ENCODE results near the gene FNDC3B. TPM values are rescaled to one million over a fixed set of nuclear protein-coding genes. Genes with fewer than 3 reads are reported as not detected.
"Not testable (repeated sequence)": the region's sequence is repeated elsewhere in the genome, so short reads cannot be mapped to it uniquely, and the experiment has no call there.

The FNDC3B gene
- total and polyA plus RNA-seq, 2 donors (not counting 1 experiment from before 2014, with no cell fraction given) = 1.2 to 9.2 TPM

- no peaks in the 10 kb centered on the region for H3K9me3 ChIP-seq (ENCODE audit: control extremely low read depth in 1 of 3, control insufficient read depth in 2 of 3, insufficient read depth in 1 of 3, low read length in 2 of 3)
- H3K4me1 ChIP-seq (ENCODE audit: control insufficient read depth in 2 of 2, insufficient read depth in 2 of 2, low read length in 2 of 2) = no peaks in the 10 kb centered on the region
- no peak overlapping the region for H3K4me3 ChIP-seq (ENCODE audit: control extremely low read depth in 1 of 5, extremely low read depth in 1 of 5, insufficient read depth in 1 of 5, low read depth in 2 of 5, low read length in 4 of 5)
- H3K9ac ChIP-seq (ENCODE audit: low read length) = no peak overlapping the region
- H2AFZ ChIP-seq (ENCODE audit: insufficient read depth, low read depth, low read length, poor library complexity, severe bottlenecking) = no peak overlapping the region
- no peak for TF ChIP-seq EZH2 (IDR thresholded peaks at IDR 0.05; ENCODE audit: borderline replicate concordance, insufficient read depth, low read depth, low read length, poor library complexity, severe bottlenecking)
- TF ChIP-seq CTCF (IDR thresholded peaks at IDR 0.05) = no peak
- no peaks in the 10 kb centered on the region for H3K79me2 ChIP-seq (ENCODE audit: control insufficient read depth, insufficient read depth, low read length)
- no peak overlapping the region for H3K27ac ChIP-seq (ENCODE audit: low read length in 2 of 2)
- no peaks in the 10 kb centered on the region for H3K27me3 Mint-ChIP-seq
- no peak for DNase-seq
- CTCF ChIA-PET = no interaction called here
- ATAC-seq (ENCODE audit: low read depth) = no peak
- peaks cover 4% of the 10 kb centered on the region for H3K9me3 Mint-ChIP-seq (ENCODE audit: insufficient read depth)
- H3K27me3 ChIP-seq (replicated peaks in 1 of 4; ENCODE audit: control extremely low read depth in 1 of 4, control insufficient read depth in 3 of 4, insufficient read depth in 4 of 4, low read length in 3 of 4) = no peaks in the 10 kb centered on the region
- H4K20me1 ChIP-seq (ENCODE audit: control insufficient read depth, insufficient read depth, low read length, poor library complexity, severe bottlenecking) = no peaks in the 10 kb centered on the region
- no peak overlapping the region for H3K27ac Mint-ChIP-seq
- no peak overlapping the region for H3K4me3 Mint-ChIP-seq
- POLR2A ChIA-PET = no interaction called here
- no peak overlapping the region for H3K4me2 ChIP-seq (replicated peaks; ENCODE audit: low read depth, low read length, poor library complexity, severe bottlenecking)
- no peaks in the 10 kb centered on the region for H3K36me3 ChIP-seq (replicated peaks in 1 of 2; ENCODE audit: control extremely low read depth in 1 of 2, control insufficient read depth in 1 of 2, extremely low read depth in 1 of 2, insufficient read depth in 2 of 2, low read length in 1 of 2)
- no CpG with 5 or more reads among the region's 3 CpGs for WGBS (ENCODE audit: insufficient coverage)
- H3K4me1 Mint-ChIP-seq = no peaks in the 10 kb centered on the region
- intact Hi-C loops (cut with micrococcal nuclease) = no loop called here
Observed at GRCh38 chr3:172365028-172365567, 325.7 kb downstream of the FNDC3B start.

DNA sequence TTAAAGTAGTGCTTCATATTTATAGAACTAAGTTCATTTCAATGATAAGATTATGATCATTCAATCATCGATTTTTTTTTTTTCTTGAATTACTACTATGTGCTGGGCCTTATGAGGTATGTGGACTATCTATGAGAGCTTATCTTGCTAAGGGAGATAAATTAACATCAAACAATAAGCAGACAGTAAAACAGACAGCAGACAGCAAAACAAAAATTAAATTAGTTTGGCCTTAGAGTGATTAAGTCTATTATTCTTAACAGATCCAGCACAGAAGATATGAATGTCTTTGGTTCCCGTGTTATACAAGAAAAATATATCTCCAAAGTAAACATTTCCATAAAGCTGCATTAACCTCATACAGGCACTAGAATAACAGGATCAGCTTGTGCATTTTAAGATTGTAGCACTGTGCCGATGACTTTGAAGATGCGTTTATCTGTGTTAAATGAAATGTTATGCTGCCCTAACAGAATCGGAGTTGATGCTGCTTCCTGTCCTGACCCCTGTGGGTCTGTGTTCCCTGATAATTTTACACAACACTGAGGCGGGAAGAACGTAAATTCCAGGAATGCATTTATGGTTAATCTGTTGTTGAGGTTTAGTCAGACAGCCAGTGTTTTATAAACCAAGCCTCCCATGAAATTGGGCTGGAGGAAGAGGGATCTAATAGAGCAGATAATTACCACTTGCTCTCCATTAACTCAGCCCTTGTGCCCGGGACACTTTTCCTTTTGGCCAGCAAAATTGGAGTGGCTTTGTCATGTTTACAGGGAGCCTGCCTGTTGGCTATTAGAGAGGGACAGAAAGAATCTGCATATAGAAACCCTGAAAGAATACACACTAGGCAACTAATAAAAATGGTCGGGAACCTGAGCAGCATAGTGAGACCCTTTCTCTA lies 328.1 kb downstream of the FNDC3B start:
- H4K20me1 ChIP-seq (ENCODE audit: control insufficient read depth, insufficient read depth, low read length, poor library complexity, severe bottlenecking) = no peaks in the 10 kb centered on the region
- 100% methylated on average over 3 of the region's 9 CpGs for WGBS (ENCODE audit: insufficient coverage)
- no peak overlapping the region for H3K27ac ChIP-seq (ENCODE audit: low read length in 2 of 2)
- DNase-seq (no peak), ATAC-seq (ENCODE audit: low read depth) (no peak)
- intact Hi-C loops (cut with micrococcal nuclease) = no loop called here
- H3K9ac ChIP-seq (ENCODE audit: low read length) = no peak overlapping the region
- no peaks in the 10 kb centered on the region for H3K79me2 ChIP-seq (ENCODE audit: control insufficient read depth, insufficient read depth, low read length)
- no peaks in the 10 kb centered on the region for H3K9me3 ChIP-seq (ENCODE audit: control extremely low read depth in 1 of 3, control insufficient read depth in 2 of 3, insufficient read depth in 1 of 3, low read length in 2 of 3)
- no peaks in the 10 kb centered on the region for H3K36me3 ChIP-seq (replicated peaks in 1 of 2; ENCODE audit: control extremely low read depth in 1 of 2, control insufficient read depth in 1 of 2, extremely low read depth in 1 of 2, insufficient read depth in 2 of 2, low read length in 1 of 2)
- no peak overlapping the region for H3K4me3 ChIP-seq (ENCODE audit: control extremely low read depth in 1 of 5, extremely low read depth in 1 of 5, insufficient read depth in 1 of 5, low read depth in 2 of 5, low read length in 4 of 5)
- Mint-ChIP-seq H3K27ac (no peak overlapping the region), H3K4me3 (no peak overlapping the region), H3K27me3 (no peaks in the 10 kb centered on the region), H3K9me3 (ENCODE audit: insufficient read depth) (no peaks in the 10 kb centered on the region), H3K4me1 (no peaks in the 10 kb centered on the region)
- no peaks in the 10 kb centered on the region for H3K4me1 ChIP-seq (ENCODE audit: control insufficient read depth in 2 of 2, insufficient read depth in 2 of 2, low read length in 2 of 2)
- H3K27me3 ChIP-seq (replicated peaks in 1 of 4; ENCODE audit: control extremely low read depth in 1 of 4, control insufficient read depth in 3 of 4, insufficient read depth in 4 of 4, low read length in 3 of 4) = no peaks in the 10 kb centered on the region
- H3K4me2 ChIP-seq (replicated peaks; ENCODE audit: low read depth, low read length, poor library complexity, severe bottlenecking) = no peak overlapping the region
- H2AFZ ChIP-seq (ENCODE audit: insufficient read depth, low read depth, low read length, poor library complexity, severe bottlenecking) = no peak overlapping the region
- ChIA-PET POLR2A (no interaction called here), CTCF (no interaction called here)
- no peak for TF ChIP-seq EZH2 (IDR thresholded peaks at IDR 0.05; ENCODE audit: borderline replicate concordance, insufficient read depth, low read depth, low read length, poor library complexity, severe bottlenecking)
- no peak for TF ChIP-seq CTCF (IDR thresholded peaks at IDR 0.05)

DNA sequence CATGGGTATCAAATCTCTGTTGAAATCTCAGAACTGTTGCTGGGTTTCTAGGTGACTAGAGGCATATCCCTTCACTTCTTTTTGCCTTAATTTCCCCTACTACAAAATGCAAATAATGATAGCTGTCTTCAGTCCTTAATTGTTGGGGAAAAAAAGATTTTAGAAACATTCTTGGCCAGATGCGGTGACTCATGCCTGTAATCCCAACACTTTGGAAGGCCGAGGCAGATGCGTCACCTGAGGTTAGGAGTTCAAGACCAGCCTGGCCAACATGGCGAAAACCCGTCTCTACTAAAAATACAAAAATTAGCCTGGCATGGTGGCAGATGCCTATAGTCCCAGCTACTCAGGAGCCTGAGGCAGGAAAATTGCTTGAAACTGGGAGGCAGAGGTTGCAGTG lies 329.2 kb downstream of the FNDC3B start:
- H2AFZ ChIP-seq (ENCODE audit: insufficient read depth, low read depth, low read length, poor library complexity, severe bottlenecking); H3K4me1 Mint-ChIP-seq; H3K9ac ChIP-seq (ENCODE audit: low read length); H4K20me1 ChIP-seq (ENCODE audit: control insufficient read depth, insufficient read depth, low read length, poor library complexity, severe bottlenecking); H3K79me2 ChIP-seq (ENCODE audit: control insufficient read depth, insufficient read depth, low read length); ATAC-seq (ENCODE audit: low read depth); H3K36me3 ChIP-seq (replicated peaks in 1 of 2; ENCODE audit: control extremely low read depth in 1 of 2, control insufficient read depth in 1 of 2, extremely low read depth in 1 of 2, insufficient read depth in 2 of 2, low read length in 1 of 2); CTCF ChIA-PET; H3K4me1 ChIP-seq (ENCODE audit: control insufficient read depth in 2 of 2, insufficient read depth in 2 of 2, low read length in 2 of 2); intact Hi-C loops (cut with micrococcal nuclease); POLR2A ChIA-PET; H3K27ac ChIP-seq (ENCODE audit: low read length in 2 of 2); DNase-seq; H3K27me3 Mint-ChIP-seq; H3K9me3 ChIP-seq (ENCODE audit: control extremely low read depth in 1 of 3, control insufficient read depth in 2 of 3, insufficient read depth in 1 of 3, low read length in 2 of 3); H3K9me3 Mint-ChIP-seq (ENCODE audit: insufficient read depth); H3K4me3 Mint-ChIP-seq; H3K4me2 ChIP-seq (replicated peaks; ENCODE audit: low read depth, low read length, poor library complexity, severe bottlenecking); H3K27ac Mint-ChIP-seq; H3K4me3 ChIP-seq (ENCODE audit: control extremely low read depth in 1 of 5, extremely low read depth in 1 of 5, insufficient read depth in 1 of 5, low read depth in 2 of 5, low read length in 4 of 5); H3K27me3 ChIP-seq (replicated peaks in 1 of 4; ENCODE audit: control extremely low read depth in 1 of 4, control insufficient read depth in 3 of 4, insufficient read depth in 4 of 4, low read length in 3 of 4): not testable (repeated sequence)
- WGBS (ENCODE audit: insufficient coverage) = 100% methylated on average over 4 of the region's 5 CpGs

Measured in B cell (primary cell).